K562 (cell line): Measurements from ENCODE around the gene ITPR1. TPM values are rescaled to one million over a fixed set of nuclear protein-coding genes. Genes with fewer than 3 reads are reported as not detected.

Experiments
- BMI1 ChIP-seq: fragments of 150-350 bp; IDR thresholded peaks from 2 replicates; pipeline ENCODE4 v1.6.1; 2014; ENCODE audit warnings: low read length
- COPS2 ChIP-seq: fragments of 450-650 bp; conservative IDR thresholded peaks from 2 replicates; pipeline ENCODE4 v1.6.1; 2016; ENCODE audit warnings: mild to moderate bottlenecking, moderate library complexity
- CREM ChIP-seq: IDR thresholded peaks from 2 replicates; pipeline ENCODE4 v1.6.1; 2014; ENCODE audit warnings: antibody characterized with exemption, low read depth
- DNMT1 ChIP-seq: fragments of 450-650 bp; IDR thresholded peaks from 2 replicates; pipeline ENCODE4 v1.6.1; 2016; ENCODE audit warnings: antibody characterized with exemption, mild to moderate bottlenecking
- FOSL1 ChIP-seq: fragments of 200-800 bp; sonication (Bioruptor generic); conservative IDR thresholded peaks from 2 replicates; pipeline ENCODE4 v1.6.1; 2016; ENCODE audit warnings: missing genetic modification characterization, missing compliant biosample characterization
- HEY1 ChIP-seq: fragments of 250-450 bp; sonication (Bioruptor Pico); IDR thresholded peaks from 2 replicates; pipeline ENCODE4 v1.5.0; 2020; ENCODE audit warnings: mild to moderate bottlenecking, moderate library complexity, borderline replicate concordance
- HIVEP1 ChIP-seq: fragments of 250-450 bp; sonication (Bioruptor Pico); IDR thresholded peaks from 2 replicates; pipeline ENCODE4 v1.4.0; 2020; ENCODE audit warnings: mild to moderate bottlenecking
- ILF3 ChIP-seq: fragments of 450-650 bp; IDR thresholded peaks from 2 replicates; pipeline ENCODE4 v1.6.1; 2018; ENCODE audit warnings: antibody characterized with exemption, mild to moderate bottlenecking, moderate library complexity, borderline replicate concordance
- KAT2B ChIP-seq: IDR thresholded peaks from one replicate; pipeline ENCODE4 v1.6.1; 2012; ENCODE audit warnings: low read depth, mild to moderate bottlenecking, control low read depth, inconsistent platforms, low read length, moderate library complexity
- NFXL1 ChIP-seq: fragments of 450-650 bp; formaldehyde crosslinking; IDR thresholded peaks from 2 replicates; pipeline ENCODE4 v1.4.0; 2021; ENCODE audit warnings: mild to moderate bottlenecking
- PML ChIP-seq: IDR thresholded peaks from 2 replicates; pipeline ENCODE4 v1.6.1; 2012; ENCODE audit warnings: low read length, inconsistent platforms
- RBM39 ChIP-seq: fragments of 200-400 bp; formaldehyde crosslinking; optimal IDR thresholded peaks from 2 replicates; pipeline ENCODE3; 2018; ENCODE audit warnings: low read depth, low read length
- RFX7 ChIP-seq: fragments of 250-450 bp; sonication (Bioruptor Pico); IDR thresholded peaks from 2 replicates; pipeline ENCODE4 v1.5.1; 2021; ENCODE audit warnings: mild to moderate bottlenecking
- SMARCE1 ChIP-seq: fragments of 450-650 bp; IDR thresholded peaks from 2 replicates; pipeline ENCODE4 v1.7.1; 2016; ENCODE audit warnings: mild to moderate bottlenecking
- SMC3 ChIP-seq: conservative IDR thresholded peaks from 2 replicates; pipeline ENCODE4 v1.6.1; 2011; ENCODE audit warnings: low read depth, low read length, improper control_type of control experiment; ENCODE audit not compliant: insufficient read depth
- ZFP1 ChIP-seq: fragments of 450-650 bp; formaldehyde crosslinking; IDR thresholded peaks from 2 replicates; pipeline ENCODE4 v1.4.0; 2020; ENCODE audit warnings: mild to moderate bottlenecking, mixed read lengths
- ZFPM2 ChIP-seq: fragments of 250-450 bp; sonication (Bioruptor Pico); IDR thresholded peaks from 2 replicates; pipeline ENCODE4 v1.5.1; 2022; ENCODE audit warnings: mild to moderate bottlenecking
- ZKSCAN1 ChIP-seq: fragments of 150-350 bp; IDR thresholded peaks from 2 replicates; pipeline ENCODE4 v1.6.1; 2016; ENCODE audit warnings: low read depth, low read length
- polyA plus RNA-seq, 8 experiments: library from polyadenylated mRNA; depleted of rRNA in 4 of 8; stranded (reverse) in 5 of 8; unstranded in 3 of 8; fragments of >200 nt; fragmentation: Nextera tagmentation in 2 of 8; fragmentation: Illumina TruSeq in 1 of 8; extraction: Ambion mirVana in 2 of 8; extraction: Trizol in 1 of 8; gene quantifications; 2 replicates each; pipeline versions ENCODE4 v1.2.1 to v1.2.3, GENCODE V29; 2011 to 2014; ENCODE audit warnings: inconsistent platforms in 1 of 8, missing spikeins in 1 of 8
- total RNA-seq, 7 experiments: library from RNA; depleted of rRNA in 6 of 7; stranded (reverse); fragments of >200 nt in 6 of 7; fragmentation: Illumina TruSeq in 2 of 7; extraction: Trizol in 2 of 7; gene quantifications; 2 replicates each; pipeline versions ENCODE4 v1.2.1 to v1.2.3, GENCODE V29; 2011 to 2021; ENCODE audit warnings: low replicate concordance in 1 of 7
- TF ChIP-seq, protein P1 (sequence below), 3 experiments: fragments of 200-800 bp in 1 of 3; fragments of 250-450 bp in 1 of 3; fragments of 450-650 bp in 1 of 3; sonication (Bioruptor Pico) in 1 of 3; sonication (Bioruptor generic) in 1 of 3; formaldehyde crosslinking in 1 of 3; IDR thresholded peaks; 2 replicates each; pipeline versions ENCODE4 v1.6.1 to v1.8.0; 2016 to 2022; ENCODE audit warnings: mild to moderate bottlenecking in 2 of 3, missing genetic modification characterization in 2 of 3, missing compliant biosample characterization in 1 of 3, moderate library complexity in 1 of 3
- TF ChIP-seq, protein P2 (sequence below): fragments of 250-450 bp; sonication (Bioruptor Pico); IDR thresholded peaks from 2 replicates; pipeline ENCODE4 v1.5.0; 2022; ENCODE audit warnings: mild to moderate bottlenecking
- TF ChIP-seq, protein P3 (sequence below): sonication (generic); formaldehyde crosslinking; IDR thresholded peaks from 2 replicates; pipeline ENCODE4 v1.8.0; 2022; ENCODE audit warnings: missing genetic modification reagents, mild to moderate bottlenecking, borderline replicate concordance

The ITPR1 gene
- total and polyA plus RNA-seq, 9 of the 15 experiments (the other 6 are each of a cell fraction or from before 2014, with no cell fraction given), result 22.4 to 40.0 (median 27.4) TPM

DNA sequence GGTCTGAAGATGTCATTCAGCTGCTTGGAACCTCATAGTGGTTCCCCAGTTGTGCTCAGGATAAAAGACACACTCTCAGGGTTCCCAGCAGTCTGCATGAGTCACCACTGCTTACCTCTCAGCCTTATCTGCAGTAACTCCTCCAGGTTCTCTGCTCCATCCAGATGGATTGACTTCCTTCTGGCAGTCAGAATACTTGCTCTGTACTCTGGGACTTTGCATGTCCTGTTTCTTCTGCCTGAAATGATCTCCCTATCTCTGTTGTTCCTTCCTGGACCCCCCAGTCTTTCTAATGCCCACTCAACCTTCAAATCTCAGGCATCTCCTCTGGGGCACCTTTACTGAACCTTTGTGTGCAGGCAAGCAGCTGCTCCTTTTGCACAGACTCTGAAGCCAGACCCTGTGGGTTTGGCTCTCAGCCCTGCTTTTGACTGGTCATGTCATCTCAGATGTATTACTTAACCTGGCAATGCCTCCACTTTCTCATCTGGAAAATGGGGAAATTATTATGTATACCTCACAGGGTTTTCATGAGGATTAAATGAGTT lies 38.4 kb downstream of the ITPR1 start (continued):
- TF ChIP-seq, protein P1, sequence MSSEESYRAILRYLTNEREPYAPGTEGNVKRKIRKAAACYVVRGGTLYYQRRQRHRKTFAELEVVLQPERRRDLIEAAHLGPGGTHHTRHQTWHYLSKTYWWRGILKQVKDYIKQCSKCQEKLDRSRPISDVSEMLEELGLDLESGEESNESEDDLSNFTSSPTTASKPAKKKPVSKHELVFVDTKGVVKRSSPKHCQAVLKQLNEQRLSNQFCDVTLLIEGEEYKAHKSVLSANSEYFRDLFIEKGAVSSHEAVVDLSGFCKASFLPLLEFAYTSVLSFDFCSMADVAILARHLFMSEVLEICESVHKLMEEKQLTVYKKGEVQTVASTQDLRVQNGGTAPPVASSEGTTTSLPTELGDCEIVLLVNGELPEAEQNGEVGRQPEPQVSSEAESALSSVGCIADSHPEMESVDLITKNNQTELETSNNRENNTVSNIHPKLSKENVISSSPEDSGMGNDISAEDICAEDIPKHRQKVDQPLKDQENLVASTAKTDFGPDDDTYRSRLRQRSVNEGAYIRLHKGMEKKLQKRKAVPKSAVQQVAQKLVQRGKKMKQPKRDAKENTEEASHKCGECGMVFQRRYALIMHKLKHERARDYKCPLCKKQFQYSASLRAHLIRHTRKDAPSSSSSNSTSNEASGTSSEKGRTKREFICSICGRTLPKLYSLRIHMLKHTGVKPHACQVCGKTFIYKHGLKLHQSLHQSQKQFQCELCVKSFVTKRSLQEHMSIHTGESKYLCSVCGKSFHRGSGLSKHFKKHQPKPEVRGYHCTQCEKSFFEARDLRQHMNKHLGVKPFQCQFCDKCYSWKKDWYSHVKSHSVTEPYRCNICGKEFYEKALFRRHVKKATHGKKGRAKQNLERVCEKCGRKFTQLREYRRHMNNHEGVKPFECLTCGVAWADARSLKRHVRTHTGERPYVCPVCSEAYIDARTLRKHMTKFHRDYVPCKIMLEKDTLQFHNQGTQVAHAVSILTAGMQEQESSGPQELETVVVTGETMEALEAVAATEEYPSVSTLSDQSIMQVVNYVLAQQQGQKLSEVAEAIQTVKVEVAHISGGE (CRISPR knock-in tag; IDR thresholded peaks at IDR 0.05), result no peak
- TF ChIP-seq, protein P2, sequence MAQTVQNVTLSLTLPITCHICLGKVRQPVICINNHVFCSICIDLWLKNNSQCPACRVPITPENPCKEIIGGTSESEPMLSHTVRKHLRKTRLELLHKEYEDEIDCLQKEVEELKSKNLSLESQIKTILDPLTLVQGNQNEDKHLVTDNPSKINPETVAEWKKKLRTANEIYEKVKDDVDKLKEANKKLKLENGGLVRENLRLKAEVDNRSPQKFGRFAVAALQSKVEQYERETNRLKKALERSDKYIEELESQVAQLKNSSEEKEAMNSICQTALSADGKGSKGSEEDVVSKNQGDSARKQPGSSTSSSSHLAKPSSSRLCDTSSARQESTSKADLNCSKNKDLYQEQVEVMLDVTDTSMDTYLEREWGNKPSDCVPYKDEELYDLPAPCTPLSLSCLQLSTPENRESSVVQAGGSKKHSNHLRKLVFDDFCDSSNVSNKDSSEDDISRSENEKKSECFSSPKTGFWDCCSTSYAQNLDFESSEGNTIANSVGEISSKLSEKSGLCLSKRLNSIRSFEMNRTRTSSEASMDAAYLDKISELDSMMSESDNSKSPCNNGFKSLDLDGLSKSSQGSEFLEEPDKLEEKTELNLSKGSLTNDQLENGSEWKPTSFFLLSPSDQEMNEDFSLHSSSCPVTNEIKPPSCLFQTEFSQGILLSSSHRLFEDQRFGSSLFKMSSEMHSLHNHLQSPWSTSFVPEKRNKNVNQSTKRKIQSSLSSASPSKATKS (CRISPR knock-in tag), result no peak
- TF ChIP-seq PML (peak; percentile 68), KAT2B (no peak), COPS2 (no peak), ZFPM2 (CRISPR knock-in tag) (no peak), FOSL1 (tag) (peak; percentile 98), CREM (peak; percentile 85), ZFP1 (CRISPR knock-in tag) (no peak), SMARCE1 (peak; percentile 100), ILF3 (no peak), SMC3 (no peak), BMI1 (no peak), HEY1 (CRISPR knock-in tag) (no peak), NFXL1 (CRISPR knock-in tag) (no peak), ZKSCAN1 (0 out of 2 replicates have a peak, but pooled peaks have one; percentile 54), RFX7 (CRISPR knock-in tag) (no peak), RBM39 (no peak), HIVEP1 (CRISPR knock-in tag) (no peak), DNMT1 (no peak)
- TF ChIP-seq, protein P3, sequence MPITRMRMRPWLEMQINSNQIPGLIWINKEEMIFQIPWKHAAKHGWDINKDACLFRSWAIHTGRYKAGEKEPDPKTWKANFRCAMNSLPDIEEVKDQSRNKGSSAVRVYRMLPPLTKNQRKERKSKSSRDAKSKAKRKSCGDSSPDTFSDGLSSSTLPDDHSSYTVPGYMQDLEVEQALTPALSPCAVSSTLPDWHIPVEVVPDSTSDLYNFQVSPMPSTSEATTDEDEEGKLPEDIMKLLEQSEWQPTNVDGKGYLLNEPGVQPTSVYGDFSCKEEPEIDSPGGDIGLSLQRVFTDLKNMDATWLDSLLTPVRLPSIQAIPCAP (CRISPR knock-in tag), result no peak
